Measurements from ENCODE around the gene CPLX3. TPM values are rescaled to one million over a fixed set of nuclear protein-coding genes. Genes with fewer than 3 reads are reported as not detected.
"Not testable (repeated sequence)": the region's sequence is repeated elsewhere in the genome, so short reads cannot be mapped to it uniquely, and the experiment has no call there.

The CPLX3 gene
- total RNA-seq, 4 donors from 2014 or later: not detected

DNA sequence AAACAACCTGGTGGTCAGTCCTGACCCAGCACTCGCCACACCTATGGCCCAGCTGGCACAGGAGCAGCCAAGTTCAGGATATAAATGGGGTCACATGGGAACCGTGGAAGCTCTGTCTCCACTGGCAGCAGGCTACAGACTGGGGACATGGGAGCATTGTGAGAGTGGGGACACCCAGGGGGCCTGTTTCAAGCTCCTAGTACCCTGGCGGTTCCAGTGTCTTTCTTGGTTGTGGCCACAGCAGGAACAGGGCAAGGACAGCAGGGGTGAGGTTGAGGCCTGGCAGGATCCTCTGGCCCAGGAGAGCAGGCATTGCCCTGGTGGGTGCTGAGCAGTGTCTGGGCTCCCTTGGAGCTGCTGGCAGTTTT lies 42.6 kb upstream of the CPLX3 start:
- TF ChIP-seq POLR2A (IDR thresholded peaks at IDR 0.05): no peak
- TF ChIP-seq, protein P1, sequence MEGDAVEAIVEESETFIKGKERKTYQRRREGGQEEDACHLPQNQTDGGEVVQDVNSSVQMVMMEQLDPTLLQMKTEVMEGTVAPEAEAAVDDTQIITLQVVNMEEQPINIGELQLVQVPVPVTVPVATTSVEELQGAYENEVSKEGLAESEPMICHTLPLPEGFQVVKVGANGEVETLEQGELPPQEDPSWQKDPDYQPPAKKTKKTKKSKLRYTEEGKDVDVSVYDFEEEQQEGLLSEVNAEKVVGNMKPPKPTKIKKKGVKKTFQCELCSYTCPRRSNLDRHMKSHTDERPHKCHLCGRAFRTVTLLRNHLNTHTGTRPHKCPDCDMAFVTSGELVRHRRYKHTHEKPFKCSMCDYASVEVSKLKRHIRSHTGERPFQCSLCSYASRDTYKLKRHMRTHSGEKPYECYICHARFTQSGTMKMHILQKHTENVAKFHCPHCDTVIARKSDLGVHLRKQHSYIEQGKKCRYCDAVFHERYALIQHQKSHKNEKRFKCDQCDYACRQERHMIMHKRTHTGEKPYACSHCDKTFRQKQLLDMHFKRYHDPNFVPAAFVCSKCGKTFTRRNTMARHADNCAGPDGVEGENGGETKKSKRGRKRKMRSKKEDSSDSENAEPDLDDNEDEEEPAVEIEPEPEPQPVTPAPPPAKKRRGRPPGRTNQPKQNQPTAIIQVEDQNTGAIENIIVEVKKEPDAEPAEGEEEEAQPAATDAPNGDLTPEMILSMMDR (IDR thresholded peaks at IDR 0.05): no peak
- Histone ChIP-seq H3K27ac (peak overlapping the region; percentile 85 to 99 (median 94)), H3K9me3 (no peaks in the 10 kb centered on the region), H3K4me3 (peak overlapping the region; percentile 83 to 98 (median 88)), H3K27me3 (no peaks in the 10 kb centered on the region), H3K4me1 (peaks cover 18 to 87% (median 49%) of the 10 kb centered on the region in 4 donors), H3K36me3 (no peaks in the 10 kb centered on the region)
- peak in 1 of 3 donors; percentile 52 for DNase-seq

DNA sequence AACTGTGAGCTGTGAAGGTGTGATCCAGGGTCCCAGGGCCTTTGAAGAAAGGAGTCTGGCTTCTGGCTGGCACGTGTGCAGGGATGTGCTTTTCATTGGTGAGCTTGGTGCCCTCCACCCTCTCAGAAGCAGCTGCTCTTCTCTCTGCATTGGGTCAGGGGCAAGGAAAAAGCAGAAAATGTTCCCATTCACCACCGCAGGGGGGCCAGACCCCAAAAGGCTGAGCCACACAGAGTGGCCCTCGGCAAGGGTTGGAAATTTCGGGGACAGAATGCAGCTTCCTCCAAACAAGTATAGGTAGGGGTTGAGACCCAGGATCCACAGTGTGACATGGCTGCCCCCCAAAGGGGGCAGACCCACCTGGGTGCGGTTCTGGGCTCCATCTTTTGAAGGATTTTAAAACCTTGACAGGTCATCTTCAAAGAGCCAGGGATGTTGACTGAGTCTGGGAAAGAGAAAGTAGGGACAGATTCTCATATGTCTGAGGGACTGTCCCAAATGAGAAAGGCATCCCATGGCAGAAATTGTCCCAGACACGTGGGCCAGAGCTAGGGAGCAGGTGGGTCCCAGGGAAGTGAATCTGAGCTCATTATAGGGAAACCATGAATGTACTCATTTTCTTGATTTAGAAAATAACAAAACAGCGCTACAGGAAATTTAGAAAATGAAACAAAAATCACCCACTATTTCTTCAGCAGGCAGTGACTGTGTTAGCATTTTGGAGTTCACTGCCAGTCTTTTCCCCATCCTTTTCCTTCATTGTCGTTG lies 41.8 kb upstream of the CPLX3 start:
- Histone ChIP-seq H3K9me3 (no peaks in the 10 kb centered on the region), H3K4me3 (peak overlapping the region; percentile 31 to 92 (median 84)), H3K36me3 (no peaks in the 10 kb centered on the region), H3K4me1 (peaks cover 18 to 88% (median 50%) of the 10 kb centered on the region in 4 donors), H3K27ac (peak overlapping the region; percentile 84 to 97 (median 88)), H3K27me3 (no peaks in the 10 kb centered on the region)
- TF ChIP-seq POLR2A (IDR thresholded peaks at IDR 0.05): no peak
- TF ChIP-seq, protein P1 (IDR thresholded peaks at IDR 0.05): no peak
- peak in 1 of 3 donors; percentile 41 for DNase-seq

DNA sequence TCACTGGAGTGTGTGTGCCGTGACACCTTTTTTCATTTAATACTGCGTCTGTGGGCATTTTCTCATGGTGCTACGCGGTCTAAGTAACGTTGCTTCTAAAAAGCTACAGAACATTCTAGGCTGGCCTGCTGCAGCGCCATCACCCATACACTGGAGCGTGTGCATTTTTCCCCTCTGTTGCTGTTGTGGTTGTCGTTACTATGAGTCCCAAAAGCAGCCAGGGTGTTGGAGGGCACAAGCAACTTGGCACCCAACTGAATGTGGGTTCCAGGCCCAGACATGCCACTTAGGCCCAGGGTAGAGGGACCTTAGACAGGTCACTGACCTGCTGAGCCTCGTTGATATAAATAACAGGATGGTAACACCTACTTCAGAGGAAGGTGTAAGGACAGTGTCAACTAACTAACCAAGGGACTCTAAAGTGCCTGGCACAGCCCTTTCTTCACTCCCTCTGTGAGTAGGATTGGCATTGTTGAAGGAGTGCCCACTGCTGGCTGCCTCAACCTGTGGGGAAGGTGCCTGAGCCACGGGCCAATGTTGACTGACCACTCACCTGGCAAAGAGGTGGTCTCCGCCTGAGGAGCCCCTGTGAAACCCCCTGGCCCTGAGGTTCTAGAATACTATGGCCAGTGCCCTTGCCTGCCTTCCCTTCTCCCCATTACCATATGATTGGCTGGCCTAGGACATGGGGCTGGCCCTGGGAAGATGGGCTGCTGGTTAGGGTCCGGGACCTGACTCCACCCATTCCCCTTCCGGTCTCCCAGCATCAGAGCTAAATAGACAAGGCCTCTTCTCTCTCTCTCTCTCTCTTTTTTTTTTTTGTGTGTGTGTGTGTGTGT lies 41.0 kb upstream of the CPLX3 start:
- peak overlapping the region; percentile 13 to 92 (median 53) for H3K4me3 ChIP-seq
- H3K27ac ChIP-seq: peak overlapping the region; percentile 84 to 97 (median 88)
- H3K36me3 ChIP-seq: no peaks in the 10 kb centered on the region
- DNase-seq: no peak
- no peaks in the 10 kb centered on the region for H3K9me3 ChIP-seq
- TF ChIP-seq POLR2A (IDR thresholded peaks at IDR 0.05): no peak
- TF ChIP-seq, protein P1 (IDR thresholded peaks at IDR 0.05): no peak
- peaks cover 19 to 88% (median 52%) of the 10 kb centered on the region in 4 donors for H3K4me1 ChIP-seq
- H3K27me3 ChIP-seq: no peaks in the 10 kb centered on the region

DNA sequence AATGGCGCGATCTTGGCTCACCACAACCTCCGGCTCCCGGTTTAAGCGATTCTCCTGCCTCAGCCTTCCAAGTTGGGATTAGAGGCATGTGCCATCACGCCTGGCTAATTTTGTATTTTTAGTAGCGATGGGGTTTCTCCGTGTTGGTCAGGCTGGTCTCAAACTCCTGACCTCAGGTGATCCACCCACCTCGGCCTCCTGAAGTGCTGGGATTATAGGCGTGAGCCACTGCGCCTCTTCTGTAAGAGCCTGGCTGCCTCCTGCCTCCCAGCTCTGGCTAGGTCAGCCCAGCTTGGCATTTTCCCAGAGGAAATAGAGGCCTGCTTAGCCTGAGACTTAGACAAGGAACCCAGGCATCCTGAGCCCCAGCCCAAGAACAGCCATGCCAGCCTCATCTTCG lies 40.3 kb upstream of the CPLX3 start:
- H3K27ac ChIP-seq: peak overlapping the region; percentile 84 to 97 (median 88)
- H3K9me3 ChIP-seq, H3K27me3 ChIP-seq, DNase-seq, H3K36me3 ChIP-seq: not testable (repeated sequence)
- peaks cover 23 to 88% (median 52%) of the 10 kb centered on the region in 4 donors for H3K4me1 ChIP-seq
- peak overlapping the region in 3 of 4 donors; percentile 8 to 92 (median 10) for H3K4me3 ChIP-seq

DNA sequence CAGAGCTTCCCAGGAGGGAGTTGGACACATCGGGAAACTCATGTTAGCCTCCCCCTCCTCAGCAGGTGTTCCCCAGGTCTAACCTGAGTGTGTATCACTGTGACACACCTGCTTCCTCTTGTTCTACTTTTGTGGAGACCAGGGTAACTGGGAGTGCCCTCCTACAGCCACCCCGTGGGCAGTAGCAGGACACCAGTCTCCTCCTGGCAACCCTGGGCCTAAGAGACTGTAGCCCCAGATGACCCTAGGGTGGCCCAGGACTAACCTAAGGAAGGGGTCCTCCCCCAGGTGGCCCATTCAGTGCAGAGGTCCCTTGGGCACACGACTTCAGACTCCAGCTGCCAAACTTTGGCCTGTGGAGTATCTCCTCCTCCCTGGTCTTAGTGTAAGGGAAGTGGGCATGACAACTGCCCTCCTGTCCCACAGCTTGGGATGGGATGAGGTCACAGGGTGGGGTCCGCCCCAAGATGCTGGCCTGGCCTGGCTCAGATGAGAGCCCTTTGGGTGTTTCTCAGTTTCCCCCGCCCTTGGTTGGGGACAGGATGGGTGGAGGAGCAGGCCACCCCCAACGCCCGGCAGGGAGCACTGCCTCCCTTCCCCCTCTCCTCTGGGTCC lies 39.8 kb upstream of the CPLX3 start:
- peak overlapping the region in 3 of 4 donors; percentile 8 to 92 (median 10) for H3K4me3 ChIP-seq
- peak overlapping the region; percentile 84 to 97 (median 88) for H3K27ac ChIP-seq
- no peaks in the 10 kb centered on the region for H3K9me3 ChIP-seq
- TF ChIP-seq, protein P1 (IDR thresholded peaks at IDR 0.05): no peak
- TF ChIP-seq POLR2A (IDR thresholded peaks at IDR 0.05): no peak
- no peaks in the 10 kb centered on the region for H3K36me3 ChIP-seq
- H3K27me3 ChIP-seq: no peaks in the 10 kb centered on the region
- peaks cover 23 to 88% (median 54%) of the 10 kb centered on the region in 4 donors for H3K4me1 ChIP-seq
- DNase-seq: peak in 1 of 3 donors; percentile 51
